VCaP (cell line): ENCODE data around the gene XCL2.

Experiments
- H3K27ac ChIP-seq: fragments of 450-650 bp; 2 replicates; pipeline ENCODE4 v1.5.1; 2017
- TF ChIP-seq, protein P1 (sequence below): fragments of 450-650 bp; conservative IDR thresholded peaks from 2 replicates; pipeline ENCODE4 v1.5.1; 2017; ENCODE audit warnings: mild to moderate bottlenecking, moderate library complexity

Gene XCL2

DNA sequence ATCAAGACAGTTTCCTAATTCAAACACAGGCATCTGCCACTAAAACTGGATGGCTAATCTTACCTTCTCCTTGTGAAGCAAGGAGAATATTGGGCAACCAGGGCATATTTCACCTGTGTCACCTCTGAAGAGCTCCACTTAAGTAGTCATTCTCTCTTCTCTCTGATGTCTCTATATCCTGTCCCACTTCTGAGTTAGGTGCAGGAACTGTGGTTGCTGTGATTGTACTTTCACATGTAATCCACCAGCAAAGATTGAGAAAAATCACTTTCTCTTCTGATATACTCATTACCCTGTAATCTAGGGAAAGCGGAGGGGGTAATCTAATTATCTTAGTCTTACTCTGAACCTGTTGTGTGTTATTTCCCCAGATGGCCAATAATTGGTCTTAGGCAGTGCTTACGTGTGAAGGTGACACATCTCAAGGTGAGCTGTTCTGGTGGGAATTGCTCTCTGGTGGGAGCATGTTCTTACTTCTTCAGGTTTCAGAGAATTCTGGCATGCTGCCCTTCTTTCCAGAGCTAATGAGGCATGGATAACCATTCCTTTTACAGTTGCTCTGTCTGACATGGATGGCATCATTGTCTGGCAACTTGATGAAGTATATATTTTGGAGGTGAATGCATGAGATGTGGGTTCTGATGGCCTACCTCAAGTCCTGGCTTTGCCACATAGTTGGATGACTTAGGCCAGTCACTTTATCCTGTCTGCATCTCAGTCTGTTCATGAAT, 12.0 kb downstream of the XCL2 start:
- TF ChIP-seq, protein P1, sequence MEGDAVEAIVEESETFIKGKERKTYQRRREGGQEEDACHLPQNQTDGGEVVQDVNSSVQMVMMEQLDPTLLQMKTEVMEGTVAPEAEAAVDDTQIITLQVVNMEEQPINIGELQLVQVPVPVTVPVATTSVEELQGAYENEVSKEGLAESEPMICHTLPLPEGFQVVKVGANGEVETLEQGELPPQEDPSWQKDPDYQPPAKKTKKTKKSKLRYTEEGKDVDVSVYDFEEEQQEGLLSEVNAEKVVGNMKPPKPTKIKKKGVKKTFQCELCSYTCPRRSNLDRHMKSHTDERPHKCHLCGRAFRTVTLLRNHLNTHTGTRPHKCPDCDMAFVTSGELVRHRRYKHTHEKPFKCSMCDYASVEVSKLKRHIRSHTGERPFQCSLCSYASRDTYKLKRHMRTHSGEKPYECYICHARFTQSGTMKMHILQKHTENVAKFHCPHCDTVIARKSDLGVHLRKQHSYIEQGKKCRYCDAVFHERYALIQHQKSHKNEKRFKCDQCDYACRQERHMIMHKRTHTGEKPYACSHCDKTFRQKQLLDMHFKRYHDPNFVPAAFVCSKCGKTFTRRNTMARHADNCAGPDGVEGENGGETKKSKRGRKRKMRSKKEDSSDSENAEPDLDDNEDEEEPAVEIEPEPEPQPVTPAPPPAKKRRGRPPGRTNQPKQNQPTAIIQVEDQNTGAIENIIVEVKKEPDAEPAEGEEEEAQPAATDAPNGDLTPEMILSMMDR, result no peak
- no peak overlapping the region for H3K27ac ChIP-seq

DNA sequence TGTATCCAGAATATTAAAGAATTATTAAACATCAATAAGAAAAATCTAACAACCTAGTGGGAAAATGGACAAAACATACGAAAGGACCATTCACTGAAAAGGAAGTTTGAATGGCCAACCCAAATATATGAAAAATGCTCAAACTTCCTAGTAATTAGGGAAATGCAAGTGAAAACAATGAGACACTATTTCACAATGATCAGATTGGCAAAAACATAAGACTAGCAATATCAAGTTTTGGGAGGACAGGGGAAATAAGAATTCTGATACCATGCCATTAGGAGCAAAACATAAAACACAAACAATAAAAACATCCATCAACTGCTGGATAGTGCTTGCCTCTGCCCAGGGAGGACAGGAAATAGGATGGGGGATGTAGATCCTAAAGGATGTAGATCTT, 14.3 kb downstream of the XCL2 start:
- H3K27ac ChIP-seq, result no peak overlapping the region
- TF ChIP-seq, protein P1, result no peak

DNA sequence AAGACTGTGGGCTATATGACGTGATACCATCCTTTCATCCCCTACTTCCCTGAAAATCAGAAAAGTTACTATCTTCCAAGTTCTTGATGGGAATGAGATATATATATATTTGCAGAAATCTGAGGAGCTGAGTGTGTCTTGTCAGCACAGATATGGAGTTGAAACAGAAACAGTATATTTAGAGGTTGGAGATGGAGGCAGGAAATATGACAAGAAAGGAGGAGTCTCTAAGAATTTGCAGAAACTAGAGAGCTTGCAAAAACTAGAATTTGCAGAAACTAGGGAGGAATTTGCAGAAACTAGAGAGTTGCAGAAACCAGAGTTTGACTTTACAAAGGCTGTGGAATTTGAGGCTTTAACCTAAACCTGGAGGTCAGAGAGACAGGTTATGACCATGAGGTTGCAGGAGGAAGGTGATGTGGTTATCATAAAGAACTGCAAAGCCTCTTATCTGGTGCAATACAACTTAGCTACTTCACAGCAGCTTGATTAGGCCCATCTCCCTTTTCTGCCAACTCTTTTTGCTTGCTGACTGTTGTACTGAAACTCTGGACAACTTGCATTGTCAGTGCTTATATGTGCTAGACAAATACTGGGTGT, 22.3 kb downstream of the XCL2 start:
- TF ChIP-seq, protein P1, result no peak

DNA sequence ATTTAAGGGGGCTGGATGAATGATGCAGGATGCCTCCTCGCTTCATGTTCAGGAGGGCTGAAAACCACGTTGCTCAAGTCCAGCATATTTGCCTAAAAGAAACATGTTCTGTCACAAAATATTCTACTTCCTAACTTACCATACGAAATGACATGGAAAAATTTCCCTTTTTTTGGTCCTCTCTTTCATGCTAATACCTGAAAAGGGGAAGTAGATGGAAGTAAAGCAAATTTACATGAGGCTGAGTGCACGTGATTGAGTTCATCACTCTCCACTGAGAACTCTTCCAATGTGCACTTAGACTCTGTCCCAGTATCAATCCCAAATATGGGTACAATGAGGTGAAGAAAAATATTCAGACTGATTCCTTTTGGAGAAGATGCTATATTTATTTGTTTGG, 23.0 kb downstream of the XCL2 start:
- no peak overlapping the region for H3K27ac ChIP-seq
- TF ChIP-seq, protein P1, result no peak

More for the DNA sequence above, 22.3 kb downstream of the XCL2 start:
- no peak overlapping the region for H3K27ac ChIP-seq

DNA sequence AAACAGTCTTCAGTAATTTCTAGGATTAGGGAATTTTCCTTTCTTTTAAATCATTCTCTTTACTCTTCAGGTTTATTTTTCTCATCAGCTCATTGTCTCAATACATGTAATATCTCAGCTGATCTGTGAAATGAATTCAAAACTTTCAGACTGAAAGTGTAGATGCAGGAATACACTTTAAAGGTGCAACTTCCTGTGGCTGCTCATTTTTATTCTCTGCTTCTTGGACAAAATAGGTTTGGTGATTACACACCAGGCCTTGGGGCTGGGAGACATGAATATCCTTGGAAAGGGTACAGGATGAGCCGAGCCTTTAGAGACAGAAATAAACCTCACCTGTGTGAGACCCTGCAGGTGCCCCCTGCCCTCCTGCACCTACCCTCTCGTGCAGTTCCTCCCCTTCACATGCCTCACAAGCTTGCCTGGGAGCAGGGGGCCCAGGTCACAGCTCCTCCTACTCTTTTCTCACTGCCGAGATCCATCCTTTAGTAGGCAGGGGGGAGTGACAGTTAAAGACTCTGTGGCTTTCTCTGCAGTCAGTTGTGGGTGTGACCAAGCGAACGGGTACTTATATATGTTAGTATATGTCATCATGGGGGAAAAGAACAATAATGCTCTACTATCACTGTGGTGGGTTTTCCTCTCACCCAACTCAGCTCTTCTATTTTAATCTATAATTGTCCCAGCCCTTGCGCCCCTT, 23.6 kb downstream of the XCL2 start:
- TF ChIP-seq, protein P1, result no peak
- no peak overlapping the region for H3K27ac ChIP-seq

DNA sequence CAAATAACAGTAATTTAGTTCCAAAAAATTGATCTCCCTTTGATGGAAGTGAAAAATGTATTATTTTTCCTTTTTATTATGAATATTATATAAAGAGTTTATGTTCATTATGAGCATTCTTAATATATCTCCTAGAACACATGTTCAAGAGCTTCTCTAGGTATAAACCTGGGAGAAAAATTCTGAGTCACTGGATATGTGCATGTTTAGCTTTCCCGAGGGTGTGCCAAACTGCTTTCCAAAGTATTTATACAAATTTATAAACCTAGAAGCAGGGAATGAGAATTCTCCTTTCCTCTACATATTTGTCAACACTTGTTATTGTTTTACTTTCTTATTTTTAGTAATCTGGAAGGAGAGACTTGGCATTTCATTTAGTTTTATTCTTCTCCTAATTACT, 25.0 kb downstream of the XCL2 start:
- TF ChIP-seq, protein P1, result no peak
- no peak overlapping the region for H3K27ac ChIP-seq

DNA sequence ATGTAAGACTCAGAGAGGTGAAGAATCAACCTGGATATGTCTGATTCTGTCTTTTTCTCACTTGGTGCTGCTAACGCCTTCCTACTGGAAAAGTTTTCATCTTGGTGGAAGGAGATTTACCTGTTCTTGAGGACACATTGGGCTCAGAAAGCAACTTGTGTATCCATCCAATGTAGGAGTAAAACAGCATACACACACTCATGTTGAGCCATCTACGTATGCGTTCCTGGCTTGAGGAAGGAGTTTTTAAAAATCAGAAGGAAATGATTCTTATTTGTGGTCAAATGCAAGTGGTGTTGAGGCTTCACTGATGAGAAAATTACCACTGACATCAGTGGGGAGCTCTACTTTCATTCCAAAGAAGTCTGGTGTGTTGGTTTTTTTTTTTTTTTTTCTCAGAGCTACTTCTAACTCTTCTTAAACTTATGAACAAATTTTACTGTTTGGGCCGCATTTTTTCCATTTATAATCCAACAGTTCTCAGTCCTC, 25.6 kb downstream of the XCL2 start:
- no peak overlapping the region for H3K27ac ChIP-seq
- TF ChIP-seq, protein P1, result no peak
